Right lung (tissue), 5 donors: Measurements from ENCODE around the gene RALGDS. TPM values are rescaled to one million over a fixed set of nuclear protein-coding genes. Genes with fewer than 3 reads are reported as not detected.

Source experiments
- DNase-seq, 2 donors: peaks; one replicate each; pipeline ENCODE4 v3.0.0-alpha.2; 2013
- polyA plus RNA-seq, 5 donors: library from polyadenylated mRNA; unstranded; fragments of 120-200 nt; gene quantifications; one replicate each; pipeline versions ENCODE4 v1.2.1 to v1.2.3, GENCODE V29; 2013; ENCODE audit warnings: inconsistent platforms in 1 of 5, low replicate concordance in 1 of 5; ENCODE audit not compliant: insufficient read length in 5 of 5, insufficient read depth in 1 of 5

Gene RALGDS
- polyA plus RNA-seq, 5 donors: 39.2 to 53.3 (median 47.0) TPM

DNA sequence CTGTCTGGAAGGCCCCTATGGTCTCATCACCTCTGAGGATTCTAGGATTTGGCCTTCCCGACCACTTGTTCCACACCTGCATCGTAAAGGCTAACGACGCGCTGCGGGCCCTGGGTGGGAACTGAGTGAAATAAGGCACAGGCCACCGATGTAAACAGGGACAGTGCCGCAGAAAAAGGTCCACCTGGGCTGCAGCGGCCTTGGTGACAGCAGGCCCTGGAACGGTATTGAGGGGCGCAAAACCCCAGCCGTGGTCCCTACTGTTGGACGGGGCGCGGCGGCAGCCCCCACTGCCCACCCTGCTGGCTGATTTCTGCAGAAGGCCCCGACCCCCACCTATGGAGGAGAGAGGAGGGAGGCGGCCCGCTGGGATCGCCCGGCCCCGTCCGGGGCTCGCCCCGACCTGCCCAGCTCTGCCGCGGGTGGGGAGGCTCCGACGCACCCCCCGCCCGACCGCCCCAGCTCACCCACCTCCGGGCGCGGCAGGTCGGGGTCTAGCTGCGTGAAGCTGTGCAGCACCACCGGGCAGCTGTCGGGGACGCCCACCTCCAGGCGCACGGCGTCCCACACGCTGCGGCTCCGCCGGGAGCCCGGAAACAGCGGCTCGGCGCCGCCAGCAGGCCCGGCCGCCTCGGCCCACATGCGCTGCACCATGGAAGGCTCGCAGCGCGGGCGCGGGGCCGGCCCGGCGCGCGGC is 391 bp downstream of the RALGDS start:
- peak in 1 of 2 donors; percentile 15 for DNase-seq

DNA sequence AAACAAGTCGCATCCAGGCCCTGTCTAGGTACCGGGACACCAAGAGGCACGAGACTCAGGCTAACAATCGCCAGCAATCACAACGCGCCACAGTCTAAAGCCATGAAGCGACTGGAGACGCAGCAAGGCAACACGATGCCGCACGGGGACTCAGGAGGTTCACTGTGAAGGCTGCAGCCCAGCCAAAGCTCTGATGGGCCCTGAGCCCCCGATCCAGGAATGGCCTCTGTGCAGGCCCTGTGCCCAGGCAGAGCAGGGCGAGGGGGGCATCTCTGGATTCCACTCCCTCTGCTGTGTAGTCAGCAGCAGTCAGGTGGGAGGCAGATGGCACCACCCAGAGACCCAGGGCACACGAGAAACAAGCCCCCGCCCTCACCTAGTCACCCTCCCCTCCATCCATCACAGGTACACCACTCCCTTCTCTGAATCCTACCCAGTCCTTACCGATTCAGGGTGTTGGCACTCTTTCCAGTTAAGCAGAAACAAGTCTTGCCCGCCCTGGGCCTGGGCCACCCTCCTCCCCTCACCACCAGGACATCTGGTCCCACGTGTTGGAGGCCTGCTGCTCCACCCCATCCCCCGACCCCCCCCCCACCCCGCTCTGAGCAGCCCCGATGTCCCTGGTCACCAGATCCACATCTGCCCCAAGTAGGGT is 1.1 kb downstream of the RALGDS start:
- peak in 1 of 2 donors; percentile 23 for DNase-seq

DNA sequence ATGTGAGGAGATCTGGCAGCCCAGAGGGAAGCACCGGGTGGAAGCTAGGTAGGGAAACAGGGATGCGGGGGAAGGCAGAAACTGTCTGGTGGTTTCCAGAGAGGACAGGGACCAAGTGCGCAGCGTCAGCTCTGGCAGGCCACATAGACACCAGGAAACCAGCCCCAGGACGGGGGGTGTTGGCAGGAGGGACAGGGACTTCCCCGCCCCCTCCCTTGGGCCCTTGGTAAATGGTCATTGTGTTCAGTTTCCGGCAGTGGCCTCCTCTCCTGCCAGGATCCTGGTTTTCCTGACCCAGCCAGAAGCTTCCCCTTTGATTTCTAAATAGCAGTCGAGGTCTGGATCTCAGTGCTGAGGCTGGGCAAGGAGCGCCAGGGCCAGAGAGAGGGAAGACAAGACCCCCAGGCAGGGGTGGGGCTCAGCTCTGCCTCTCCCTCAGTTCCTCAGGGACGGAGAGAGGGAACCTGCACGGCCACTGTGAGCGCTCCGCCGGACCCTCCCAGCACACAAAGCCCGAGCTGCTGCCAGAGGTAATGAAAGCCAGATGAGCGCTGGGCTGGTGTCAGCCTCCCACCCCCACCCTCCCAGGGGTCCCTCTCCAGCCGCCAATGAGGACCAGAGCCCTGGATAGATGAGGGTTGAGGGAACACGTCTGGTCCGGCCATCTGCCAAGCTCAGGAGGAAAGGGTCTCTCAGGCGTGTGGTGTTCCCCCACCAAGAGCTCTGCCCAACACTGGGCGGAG is 1.8 kb downstream of the RALGDS start:
- peak in 1 of 2 donors; percentile 31 for DNase-seq

DNA sequence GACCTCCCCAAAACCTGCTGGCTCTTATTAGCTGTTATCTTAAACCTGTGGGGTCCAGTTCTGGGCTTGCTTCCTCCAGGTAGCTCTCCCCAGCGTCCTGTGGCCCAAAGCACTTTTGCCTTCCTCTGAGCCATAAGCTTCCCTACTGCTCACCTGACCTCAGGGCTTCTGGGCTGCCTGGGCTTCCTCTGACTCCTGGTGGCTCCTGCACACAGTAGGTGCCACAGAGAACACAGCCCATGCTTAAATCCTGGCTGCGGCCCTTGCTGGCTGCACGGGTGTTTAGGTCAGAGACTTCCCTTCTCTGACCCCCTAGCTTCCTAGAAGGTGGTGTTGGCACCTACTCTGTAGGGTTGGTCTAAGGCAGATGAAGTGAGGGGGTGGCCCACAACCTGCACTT is 2.5 kb downstream of the RALGDS start:
- DNase-seq: no peak

DNA sequence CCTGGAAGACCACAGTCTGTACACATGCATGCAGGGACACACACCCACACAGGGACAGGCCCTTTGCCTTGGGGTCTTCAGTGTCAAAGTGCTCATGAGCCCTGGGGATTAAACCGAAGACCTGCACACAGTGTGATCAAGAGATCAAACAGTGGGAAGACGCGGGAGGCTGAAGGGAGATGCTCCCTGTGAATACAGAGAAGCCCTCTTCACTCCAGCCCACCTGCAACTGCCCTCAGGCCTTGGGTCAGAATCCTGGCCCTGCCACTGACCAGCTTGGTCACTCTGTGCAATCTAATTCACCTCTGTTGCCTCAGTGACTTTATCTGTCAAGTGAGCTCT is 2.9 kb downstream of the RALGDS start:
- no peak for DNase-seq

DNA sequence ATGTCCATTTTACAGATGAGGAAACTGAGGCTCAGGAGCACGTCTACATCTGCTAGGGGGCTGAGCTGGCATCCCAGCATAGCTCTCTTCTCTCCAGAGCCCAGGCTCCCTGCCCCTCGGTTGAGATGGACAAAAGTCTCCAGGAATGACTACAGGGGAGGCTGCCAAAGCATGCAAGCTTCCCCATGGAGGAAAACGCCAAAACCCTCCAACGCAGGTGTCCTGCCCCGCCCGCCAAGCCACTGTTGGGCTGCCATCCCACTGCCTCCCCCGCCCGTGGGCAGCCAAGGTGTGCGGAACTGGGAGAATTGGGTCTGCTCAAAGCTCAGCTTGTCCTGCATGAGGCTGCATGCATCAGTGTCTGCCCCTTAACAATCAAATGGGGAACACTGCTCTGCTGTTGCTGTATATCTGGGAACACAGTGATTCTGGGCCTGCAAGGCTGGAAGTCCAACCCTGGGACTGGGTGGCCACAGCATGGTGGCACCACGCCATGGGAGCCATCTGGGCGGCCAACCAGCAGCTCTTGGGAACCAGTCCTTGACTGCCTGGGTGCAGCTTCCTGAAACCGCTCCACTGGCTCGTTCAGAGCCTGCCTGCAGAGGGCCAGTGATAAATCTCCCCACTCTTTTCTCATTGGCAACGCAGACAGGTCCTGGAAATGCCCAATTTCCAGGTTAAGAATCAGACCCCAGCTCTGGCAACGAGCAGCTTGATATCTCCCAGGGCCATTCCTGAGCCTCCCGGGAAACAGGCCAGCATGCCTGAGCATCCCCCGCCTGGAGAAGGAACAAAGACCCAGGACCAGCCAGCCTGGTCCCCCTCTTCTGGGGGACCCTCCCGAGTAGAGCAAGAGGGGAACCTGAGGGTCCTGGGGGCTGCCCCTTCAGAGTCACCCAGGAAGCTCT is 3.5 kb downstream of the RALGDS start:
- no peak for DNase-seq

DNA sequence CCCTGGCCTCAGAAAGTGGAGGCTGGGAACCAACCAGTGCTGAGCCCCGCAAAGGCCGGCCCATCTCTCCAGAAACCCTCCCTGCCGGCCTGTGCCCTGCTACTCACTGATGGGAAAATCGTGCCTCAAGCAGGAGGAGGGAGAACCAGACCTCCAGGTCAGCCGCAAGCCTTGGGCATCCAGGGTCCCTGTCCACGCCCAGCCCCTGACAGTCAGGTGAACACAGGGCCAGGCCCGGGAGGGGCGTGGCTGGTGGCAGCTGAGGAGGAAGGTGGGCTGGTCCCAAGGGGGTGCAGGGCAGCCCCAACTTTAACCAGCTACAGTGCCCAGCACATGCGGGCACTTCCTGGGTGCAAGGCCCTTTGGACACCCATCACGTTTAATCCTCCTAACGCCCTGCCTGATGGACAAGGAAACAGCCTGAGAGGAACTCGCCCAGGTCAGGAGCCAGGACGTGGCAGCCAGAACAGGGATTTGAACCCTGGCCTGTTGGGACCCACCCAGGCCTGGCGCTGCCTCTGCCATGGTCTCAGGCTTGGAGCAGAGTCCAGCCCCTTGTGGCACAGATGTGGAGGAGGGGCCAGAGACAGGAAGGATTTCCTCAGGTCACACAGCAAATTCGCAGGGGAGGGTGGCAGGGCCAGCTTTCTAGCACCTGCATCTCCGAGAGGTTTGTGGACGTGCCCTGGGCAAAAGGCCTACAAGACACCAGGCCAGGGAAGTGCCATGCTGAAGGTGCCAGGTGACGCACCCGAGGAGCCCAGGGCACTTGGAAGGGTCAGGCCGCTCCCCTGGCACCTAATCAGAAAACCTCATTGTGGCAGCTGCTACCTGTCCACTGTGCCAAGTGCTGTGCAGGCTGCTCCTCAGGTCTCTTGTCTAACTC is 4.5 kb downstream of the RALGDS start:
- no peak for DNase-seq

DNA sequence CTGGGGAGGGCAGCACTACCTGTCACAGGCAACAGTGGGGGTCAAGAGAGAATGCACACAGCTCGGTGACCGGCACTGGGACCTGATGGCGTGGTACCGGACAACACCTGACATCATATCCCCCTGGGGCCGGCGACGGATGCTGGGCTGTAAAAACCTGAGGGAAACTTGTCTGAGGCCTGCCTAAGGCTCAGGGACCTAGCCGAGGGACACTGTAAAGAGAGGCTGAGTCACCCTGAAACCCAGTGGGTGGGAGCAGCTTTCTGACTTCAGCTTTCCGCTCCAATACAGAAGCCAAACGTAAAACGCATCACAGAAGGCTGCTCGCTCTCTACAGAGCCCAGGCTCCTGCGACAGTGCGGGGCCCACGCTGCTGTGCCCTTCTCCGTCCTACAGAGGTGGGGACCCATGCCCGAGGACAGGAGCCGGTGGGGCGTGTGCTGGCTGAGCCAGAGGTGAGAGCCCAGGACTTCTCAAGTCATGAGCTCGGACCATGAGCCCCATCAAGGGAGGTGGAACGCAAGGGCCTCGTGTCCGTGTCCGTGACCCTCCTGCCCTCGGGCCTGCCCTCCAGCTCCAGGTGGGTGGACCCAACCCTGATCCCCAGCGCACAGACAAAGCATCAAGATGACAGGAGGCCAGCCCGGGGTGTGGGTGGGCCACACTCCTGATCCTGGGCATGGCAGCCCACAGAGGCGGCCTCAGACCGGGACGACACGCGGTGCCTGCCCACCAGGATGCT is 5.3 kb downstream of the RALGDS start:
- DNase-seq: no peak

DNA sequence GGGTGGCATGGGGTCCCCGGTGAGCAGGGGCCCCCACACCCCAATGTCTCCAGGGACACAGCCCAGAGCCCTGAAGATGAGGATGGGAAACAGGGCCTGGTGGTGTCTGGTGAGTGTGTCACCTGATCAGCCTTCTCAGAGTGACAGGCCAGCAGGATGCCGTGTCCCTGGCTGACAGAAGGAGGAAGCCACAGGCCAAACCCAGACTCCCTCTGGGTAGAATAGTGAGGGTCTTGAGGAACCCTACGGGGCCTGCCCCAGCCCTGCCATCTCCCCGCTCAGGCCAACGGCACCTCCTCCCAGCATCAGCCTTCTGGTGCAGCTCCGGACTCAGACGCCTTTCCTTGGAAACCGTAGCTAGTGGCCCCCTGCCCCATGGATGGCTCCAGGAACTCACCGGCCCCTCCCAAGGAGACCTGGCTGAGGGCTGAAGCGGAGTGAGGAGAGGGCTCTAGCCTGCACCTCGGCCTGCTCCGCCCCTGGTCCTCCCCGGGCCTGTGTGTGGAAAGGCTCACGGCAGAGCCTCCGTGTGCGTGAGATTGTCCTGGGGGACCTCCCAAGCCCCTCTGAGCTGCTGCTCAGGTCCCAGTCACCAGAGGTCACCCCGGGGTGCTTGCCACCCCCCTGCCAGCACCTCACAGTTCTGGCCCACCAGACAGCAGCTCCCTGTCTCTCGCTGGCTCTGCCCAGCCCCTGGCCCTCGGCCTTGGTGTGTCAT is 6.0 kb downstream of the RALGDS start:
- DNase-seq: no peak

DNA sequence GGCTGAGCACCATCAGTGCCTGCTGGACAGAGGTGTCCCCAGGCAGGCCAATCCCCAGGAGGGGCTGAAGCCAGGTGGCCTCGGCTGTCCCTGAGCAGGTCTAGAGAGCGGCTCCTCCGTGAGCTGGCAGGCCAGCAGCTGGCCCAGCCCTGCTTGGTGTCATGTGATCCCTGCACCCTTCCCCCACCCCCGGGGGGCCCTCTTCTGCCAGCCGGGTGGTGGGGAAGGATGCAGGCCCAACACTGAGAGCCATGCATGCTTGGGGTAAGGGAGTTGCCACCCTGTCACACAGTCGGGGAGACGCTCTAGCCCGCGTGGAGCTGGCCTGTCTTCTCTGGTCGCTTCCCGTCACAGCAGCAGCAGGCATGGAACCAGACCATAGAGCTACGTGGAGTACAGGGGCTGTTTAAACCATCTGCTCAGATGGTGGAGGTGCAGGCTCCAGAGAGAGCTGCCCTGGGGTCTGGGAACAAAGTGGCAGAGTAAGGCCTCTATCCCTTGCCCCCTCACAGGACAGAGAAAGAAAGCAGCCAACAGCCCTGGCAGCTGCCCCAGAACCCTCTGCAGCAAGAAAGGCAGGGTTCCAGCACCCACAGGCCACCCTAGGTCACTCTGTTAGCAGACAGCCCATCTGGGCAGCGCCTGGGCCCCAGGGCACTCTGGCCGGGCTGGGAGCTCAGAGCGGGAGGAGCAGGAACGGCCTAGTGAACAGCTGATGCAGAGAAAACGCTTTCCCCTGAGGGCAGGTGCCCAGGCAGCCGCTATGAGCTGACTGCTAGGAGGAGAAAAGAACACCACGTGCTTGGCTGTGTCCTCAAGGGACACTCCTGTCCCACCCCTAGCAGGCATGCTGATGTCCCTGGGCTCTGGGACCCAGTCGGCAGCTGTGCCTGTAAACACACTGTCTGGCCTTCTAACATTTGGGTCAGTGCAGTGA is 6.8 kb downstream of the RALGDS start:
- no peak for DNase-seq

DNA sequence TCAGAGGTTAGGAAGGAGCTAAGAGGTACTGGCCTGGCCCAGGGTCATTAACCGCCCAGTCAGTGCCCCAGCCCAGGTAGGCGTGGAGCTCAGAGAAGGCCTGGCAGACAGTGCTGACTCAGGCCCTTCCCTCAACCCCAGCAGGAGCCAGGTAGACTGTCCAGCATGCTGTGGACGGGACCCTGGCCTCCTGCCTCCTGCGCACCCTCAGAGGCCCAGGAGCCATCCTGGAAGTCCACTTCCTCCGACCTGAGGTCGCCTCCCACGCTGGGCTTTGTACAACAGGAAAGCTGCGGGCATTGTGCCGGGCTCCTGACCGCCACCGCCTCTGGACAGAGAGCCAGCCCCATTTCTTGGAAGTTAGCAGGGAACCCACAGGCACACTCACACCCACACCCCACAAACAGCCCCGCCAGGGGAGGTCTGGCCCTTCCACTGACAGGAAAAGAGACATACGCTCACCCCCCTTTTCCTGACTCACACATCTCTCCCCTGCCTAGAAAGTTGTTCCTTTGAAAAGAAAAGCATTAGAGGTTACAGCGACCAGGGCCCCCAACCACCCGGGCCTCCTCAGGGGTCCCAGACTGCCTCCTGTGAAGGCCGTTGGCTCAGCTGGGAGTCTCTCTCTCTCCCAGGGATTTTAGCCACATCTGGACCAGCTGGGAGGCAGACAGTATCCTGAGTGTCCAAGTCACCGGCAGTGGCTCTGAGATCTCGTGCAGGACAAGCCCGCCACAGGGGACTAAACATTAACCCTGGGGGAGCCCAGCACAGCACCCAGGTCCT is 7.7 kb downstream of the RALGDS start:
- DNase-seq: no peak

DNA sequence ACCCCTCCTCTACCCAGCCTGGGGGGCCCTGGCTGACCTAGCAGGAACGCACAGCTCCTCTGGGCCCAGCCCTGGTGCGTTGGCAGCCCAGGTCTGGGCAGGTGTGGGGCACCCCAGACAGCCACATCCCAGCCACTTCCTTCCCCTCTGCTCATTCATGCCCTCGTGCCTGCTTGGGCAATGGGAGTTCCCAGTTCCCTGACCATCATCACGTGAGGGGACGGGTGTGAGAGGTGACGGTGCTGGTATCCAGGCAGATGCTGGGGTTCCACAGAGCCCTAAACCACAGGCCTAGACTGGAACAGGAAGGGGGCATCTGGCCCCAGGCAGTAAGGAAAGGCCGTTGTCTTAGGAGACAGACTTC is 8.4 kb downstream of the RALGDS start:
- no peak for DNase-seq

DNA sequence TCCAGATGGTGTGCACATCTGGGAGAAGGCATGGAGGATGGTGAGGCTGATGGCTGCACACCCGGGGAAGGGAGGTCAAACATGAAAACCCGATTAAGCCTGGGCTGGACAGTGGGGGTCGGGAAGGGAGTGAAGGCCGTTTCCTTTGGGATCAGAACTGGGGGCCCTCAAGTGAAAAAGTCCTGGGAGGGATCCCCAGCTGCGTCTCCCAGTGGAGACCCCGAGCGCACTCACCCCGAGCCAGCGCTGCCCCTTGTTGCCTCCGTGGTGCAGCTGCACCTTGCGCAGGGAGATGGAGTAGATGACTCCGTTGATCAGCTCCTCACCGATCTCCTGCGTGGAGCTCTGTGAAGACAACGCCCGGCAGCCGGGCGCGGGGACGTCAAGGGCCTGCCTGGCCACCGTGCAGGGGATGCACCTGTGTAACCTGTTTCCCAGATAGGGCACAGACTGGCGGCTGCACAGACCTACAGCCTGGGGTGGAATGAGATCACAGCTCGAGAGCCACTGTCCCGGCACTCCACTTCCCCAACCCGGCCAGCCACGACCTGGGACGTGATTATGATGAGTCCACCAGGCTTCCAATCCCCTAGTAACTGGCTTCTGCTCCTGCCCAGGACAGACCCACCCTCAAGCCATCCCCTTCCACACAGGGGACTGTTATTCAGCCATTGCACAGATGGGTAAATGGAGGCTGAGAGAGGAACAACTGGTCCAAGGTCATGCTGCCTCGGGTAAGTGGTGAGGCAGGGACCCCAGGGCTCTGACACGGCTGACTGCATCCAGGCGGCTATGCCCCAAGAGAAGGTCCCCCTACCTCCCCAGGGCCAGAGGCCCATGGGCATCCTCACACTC is 9.0 kb downstream of the RALGDS start:
- no peak for DNase-seq

DNA sequence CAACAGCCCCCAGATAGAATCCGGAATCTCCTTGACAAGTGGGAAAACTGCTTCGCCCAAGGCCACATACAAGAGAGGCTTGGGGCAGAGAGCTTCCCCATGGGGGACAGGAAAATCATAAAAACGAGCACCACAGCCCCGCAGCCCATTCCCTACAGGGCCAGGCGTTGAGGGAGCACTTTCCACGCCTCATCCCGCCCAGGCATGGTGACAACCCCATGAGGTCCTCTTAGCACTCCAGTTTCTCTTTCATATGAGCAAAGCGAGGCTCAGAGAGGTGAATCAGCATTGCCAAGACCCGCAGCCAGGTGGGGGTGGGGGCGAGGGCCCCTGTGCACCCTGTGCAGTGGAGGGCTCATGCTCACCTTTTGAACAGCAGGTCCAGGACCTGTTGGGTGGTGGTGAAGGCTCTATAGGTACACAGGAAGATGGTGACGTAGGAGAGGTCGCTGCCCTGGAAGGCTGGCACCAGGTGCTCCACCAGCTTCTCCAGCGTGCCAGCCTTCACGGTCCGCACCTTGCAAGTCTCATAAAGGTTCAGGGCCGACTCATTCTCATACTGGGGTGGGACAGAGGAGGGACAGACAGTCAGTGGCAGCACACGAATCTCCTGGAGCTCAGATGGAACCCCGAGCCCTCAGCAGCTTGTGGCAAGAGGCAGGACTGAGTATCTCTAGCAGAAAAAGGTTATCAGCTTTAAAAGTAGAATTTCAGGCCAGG is 10.9 kb downstream of the RALGDS start:
- no peak for DNase-seq

DNA sequence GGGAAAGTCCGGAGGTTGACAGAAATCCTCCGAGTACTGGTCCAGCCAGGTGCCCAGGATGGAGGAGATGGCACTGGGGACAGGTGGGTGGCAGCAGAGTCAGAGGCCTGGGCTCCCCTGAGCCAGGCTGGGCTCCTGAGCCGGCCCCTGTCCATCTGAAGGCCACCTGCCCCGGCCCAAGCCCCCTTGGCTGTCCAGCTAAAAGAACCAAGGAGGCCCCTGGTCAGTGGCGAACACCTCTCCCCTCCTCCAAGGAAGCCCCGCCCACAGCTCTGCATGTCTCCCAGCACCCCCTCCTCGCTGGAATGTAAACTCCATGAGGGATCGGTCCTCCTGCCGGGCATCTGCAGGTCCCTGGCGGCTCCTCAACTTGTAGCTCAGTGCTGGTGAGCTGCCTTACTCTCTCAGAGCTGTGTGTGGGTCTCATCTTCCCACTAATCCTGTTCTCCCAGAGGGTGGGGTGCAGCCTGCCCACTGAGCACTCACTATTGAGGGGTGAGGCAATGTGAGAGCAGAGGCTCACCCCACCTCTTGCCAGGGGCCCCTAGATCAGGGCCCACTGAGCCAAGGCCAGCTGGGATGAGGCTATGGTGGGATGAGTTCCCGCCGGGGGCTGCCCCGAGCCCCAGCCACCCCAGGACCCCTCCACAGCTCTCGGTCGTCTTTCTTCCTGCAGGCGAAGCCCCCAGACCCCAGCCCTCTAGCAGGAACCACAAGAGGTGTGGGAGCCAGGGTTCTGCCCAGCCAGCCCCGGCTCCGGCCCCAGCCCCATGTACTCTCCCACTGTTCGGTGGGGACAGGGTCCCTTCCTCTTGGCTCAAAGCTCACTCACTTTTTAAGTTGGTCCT is 12.0 kb downstream of the RALGDS start:
- DNase-seq: no peak
